ENCODE measurements around the gene ATP11A.

ATP11A gene

GRCh38 chr13:112818698-112819045 is 128.8 kb downstream of the ATP11A start:
- H3K9me3 ChIP-seq (ENCODE audit: control insufficient read depth, insufficient read depth, low read depth, low read length) = no peaks in the 10 kb centered on the region
- no peak overlapping the region for H3K27ac ChIP-seq (ENCODE audit: extremely low read depth, low read depth, low read length)
- ChIA-PET POLR2A (no interaction called here), CTCF (no interaction called here)
- no peak for TF ChIP-seq ZNF169 (tag by site-specific recombination; IDR thresholded peaks at IDR 0.05)
- no peak for TF ChIP-seq INSM2 (tag by site-specific recombination; IDR thresholded peaks at IDR 0.05)
- no peak for TF ChIP-seq ZNF776 (tag by site-specific recombination; IDR thresholded peaks at IDR 0.05; ENCODE audit: borderline replicate concordance)
- TF ChIP-seq ZNF747 (tag by site-specific recombination; IDR thresholded peaks at IDR 0.05) = no peak
- TF ChIP-seq ZNF350 (tag by site-specific recombination; IDR thresholded peaks at IDR 0.05) = no peak
- TF ChIP-seq ZBTB6 (tag by site-specific recombination; IDR thresholded peaks at IDR 0.05) = no peak
- TF ChIP-seq ZNF19 (tag by site-specific recombination; IDR thresholded peaks at IDR 0.05; ENCODE audit: low read depth) = no peak
- TF ChIP-seq ATF2 (tag by site-specific recombination; IDR thresholded peaks at IDR 0.05; ENCODE audit: low read depth) = no peak
- TF ChIP-seq ZNF658 (tag by site-specific recombination; IDR thresholded peaks at IDR 0.05) = no peak
- TF ChIP-seq ZBTB49 (tag by site-specific recombination; IDR thresholded peaks at IDR 0.05; ENCODE audit: low read depth) = no peak
- no peak for TF ChIP-seq ZNF398 (tag by site-specific recombination; IDR thresholded peaks at IDR 0.05)
- TF ChIP-seq ZNF157 (tag by site-specific recombination; IDR thresholded peaks at IDR 0.05) = no peak
- no peak for TF ChIP-seq ZNF654 (tag by site-specific recombination; IDR thresholded peaks at IDR 0.05; ENCODE audit: low read depth)
- TF ChIP-seq SCRT1 (tag by site-specific recombination; IDR thresholded peaks at IDR 0.05; ENCODE audit: borderline replicate concordance) = no peak
- TF ChIP-seq ZNF549 (tag by site-specific recombination; IDR thresholded peaks at IDR 0.05) = no peak
- H3K4me3 ChIP-seq (ENCODE audit: low read depth, low read length) = no peak overlapping the region
- H3K4me1 ChIP-seq (ENCODE audit: control insufficient read depth, insufficient read depth, low read length) = no peaks in the 10 kb centered on the region
- H3K36me3 ChIP-seq (ENCODE audit: control insufficient read depth in 2 of 2, insufficient read depth in 1 of 2, low read length in 2 of 2) = peaks cover 0 to 52% of the 10 kb centered on the region in 2 experiments; a peak in 1 of 3 replicates

- Histone ChIP-seq H3K4me3 (ENCODE audit: low read depth, low read length) (no peak overlapping the region), H3K36me3 (ENCODE audit: control insufficient read depth in 2 of 2, insufficient read depth in 1 of 2, low read length in 2 of 2) (peaks cover 0 to 54% of the 10 kb centered on the region in 2 experiments; a peak in 1 of 3 replicates), H3K9me3 (ENCODE audit: control insufficient read depth, insufficient read depth, low read depth, low read length) (no peaks in the 10 kb centered on the region), H3K27ac (ENCODE audit: extremely low read depth, low read depth, low read length) (no peak overlapping the region), H3K4me1 (ENCODE audit: control insufficient read depth, insufficient read depth, low read length) (no peaks in the 10 kb centered on the region)
- POLR2A ChIA-PET = no interaction called here
- CTCF ChIA-PET = interaction anchor here (0.6 kb wide), 1 partner anchor 535 kb away, joined by 4 read pairs; no protein-coding TSS in a partner anchor
- no peak for TF ChIP-seq YY1 (tag by site-specific recombination; IDR thresholded peaks at IDR 0.05)
- no peak for TF ChIP-seq ZNF48 (tag by site-specific recombination; IDR thresholded peaks at IDR 0.05)
- no peak for TF ChIP-seq ZBTB48 (tag by site-specific recombination; IDR thresholded peaks at IDR 0.05)
- no peak for TF ChIP-seq CTCF (tag by site-specific recombination; IDR thresholded peaks at IDR 0.05)
- no peak for TF ChIP-seq ZNF639 (tag by site-specific recombination; IDR thresholded peaks at IDR 0.05)
- no peak for TF ChIP-seq ZNF140 (tag by site-specific recombination; IDR thresholded peaks at IDR 0.05)
- TF ChIP-seq ZNF174 (tag by site-specific recombination; IDR thresholded peaks at IDR 0.05) = no peak
These were observed 129.3 kb downstream of the ATP11A start for GRCh38 chr13:112819111-112819510.

Measured in HEK293 (cell line).